HepG2 (cell line): ENCODE measurements around the gene PCCB. TPM values are rescaled to one million over a fixed set of nuclear protein-coding genes. Genes with fewer than 3 reads are reported as not detected.
A peak's percentile ranks its signal among the peaks of the same experiment; 100 is the strongest.

Experiments
- AGO1 ChIP-seq: fragments of 200-400 bp; formaldehyde crosslinking; IDR thresholded peaks from 2 replicates; pipeline ENCODE4 v1.6.1; 2017; ENCODE audit warnings: mild to moderate bottlenecking, low read depth, low read length, moderate library complexity; ENCODE audit not compliant: poor library complexity, severe bottlenecking
- IKZF1 ChIP-seq: fragments of 450-650 bp; IDR thresholded peaks from 2 replicates; pipeline ENCODE4 v1.7.1; 2016
- JUND ChIP-seq: sonication (generic); formaldehyde crosslinking; IDR thresholded peaks from 2 replicates; pipeline ENCODE4 v1.8.0; 2022; ENCODE audit warnings: mild to moderate bottlenecking, missing genetic modification reagents
- KDM1A ChIP-seq: IDR thresholded peaks from 2 replicates; pipeline ENCODE4 v1.6.1; 2016; ENCODE audit warnings: missing compliant biosample characterization
- NFKBIZ ChIP-seq: IDR thresholded peaks from 2 replicates; pipeline ENCODE4 v1.6.1; 2018; ENCODE audit warnings: missing genetic modification reagents, missing compliant biosample characterization
- RFX5 ChIP-seq: IDR thresholded peaks from 2 replicates; pipeline ENCODE4 v1.6.1; 2011; ENCODE audit warnings: low read depth, low read length, improper control_type of control experiment
- RORA ChIP-seq: sonication (generic); formaldehyde crosslinking; IDR thresholded peaks from 2 replicates; pipeline ENCODE4 v1.5.0; 2020; ENCODE audit warnings: mild to moderate bottlenecking, missing genetic modification reagents, moderate library complexity
- SOX5 ChIP-seq: IDR thresholded peaks from 2 replicates; pipeline ENCODE4 v1.6.1; 2016; ENCODE audit warnings: borderline replicate concordance
- SSRP1 ChIP-seq: IDR thresholded peaks from 2 replicates; pipeline ENCODE4 v1.6.1; 2016; ENCODE audit warnings: control low read depth
- ZNF205 ChIP-seq: IDR thresholded peaks from 2 replicates; pipeline ENCODE4 v1.6.1; 2018; ENCODE audit warnings: missing biosample characterization, missing genetic modification reagents
- ZNF207 ChIP-seq: fragments of 450-650 bp; IDR thresholded peaks from 2 replicates; pipeline ENCODE4 v1.6.1; 2016; ENCODE audit warnings: antibody characterized with exemption, borderline replicate concordance
- ZNF30 ChIP-seq: sonication (generic); formaldehyde crosslinking; IDR thresholded peaks from 2 replicates; pipeline ENCODE4 v1.5.0; 2020; ENCODE audit warnings: mild to moderate bottlenecking, missing genetic modification reagents
- ZNF382 ChIP-seq: sonication (generic); formaldehyde crosslinking; IDR thresholded peaks from 2 replicates; pipeline ENCODE4 v1.5.0; 2020; ENCODE audit warnings: missing genetic modification reagents, mild to moderate bottlenecking, borderline replicate concordance
- ZNF431 ChIP-seq: sonication (generic); formaldehyde crosslinking; IDR thresholded peaks from 2 replicates; pipeline ENCODE4 v1.9.0; 2022; ENCODE audit warnings: missing genetic modification reagents, low read depth, mild to moderate bottlenecking, borderline replicate concordance
- ZNF451 ChIP-seq: sonication (generic); formaldehyde crosslinking; IDR thresholded peaks from 2 replicates; pipeline ENCODE4 v1.5.0; 2020; ENCODE audit warnings: mild to moderate bottlenecking, missing genetic modification reagents
- ZNF546 ChIP-seq: sonication (generic); formaldehyde crosslinking; conservative IDR thresholded peaks from 2 replicates; pipeline ENCODE4 v1.8.1; 2023; ENCODE audit warnings: mild to moderate bottlenecking, missing genetic modification reagents
- polyA plus RNA-seq, 8 experiments: library from polyadenylated mRNA; depleted of rRNA in 3 of 8; stranded (reverse) in 7 of 8; unstranded in 1 of 8; fragments of >200 nt; fragmentation: Illumina TruSeq in 4 of 8; extraction: Trizol in 4 of 8; gene quantifications; 2 replicates each; pipeline versions ENCODE4 v1.2.1 to v1.2.3, GENCODE V29; 2011 to 2016; ENCODE audit warnings: low read depth in 4 of 8, missing spikeins in 1 of 8, mixed read lengths in 1 of 8; ENCODE audit not compliant: insufficient read depth in 1 of 8
- total RNA-seq, 5 experiments: library from RNA; depleted of rRNA; stranded (reverse); fragments of >200 nt; fragmentation: Illumina TruSeq; extraction: Trizol; gene quantifications; 2 replicates each; pipeline ENCODE4 v1.2.3, GENCODE V29; 2016; ENCODE audit warnings: low read depth in 1 of 5
- TF ChIP-seq, protein P1 (sequence below): sonication (generic); formaldehyde crosslinking; IDR thresholded peaks from 2 replicates; pipeline ENCODE4 v1.4.0; 2020; ENCODE audit warnings: missing genetic modification reagents
- TF ChIP-seq, protein P2 (sequence below): sonication (generic); formaldehyde crosslinking; IDR thresholded peaks from 2 replicates; pipeline ENCODE4 v1.5.0; 2020; ENCODE audit warnings: missing genetic modification reagents
- TF ChIP-seq, protein P3 (sequence below): sonication (generic); formaldehyde crosslinking; IDR thresholded peaks from 2 replicates; pipeline ENCODE4 v1.4.0; 2020; ENCODE audit warnings: missing genetic modification reagents
- TF ChIP-seq, protein P4 (sequence below): sonication (generic); formaldehyde crosslinking; conservative IDR thresholded peaks from 2 replicates; pipeline ENCODE4 v1.4.0; 2020; ENCODE audit warnings: missing genetic modification reagents
- TF ChIP-seq, protein P5 (sequence below): sonication (generic); formaldehyde crosslinking; IDR thresholded peaks from 2 replicates; pipeline ENCODE4 v1.4.0; 2020; ENCODE audit warnings: mild to moderate bottlenecking, missing genetic modification reagents

PCCB gene
- total and polyA plus RNA-seq, 2 of the 13 experiments (the other 11 are each of a cell fraction or from before 2014, with no cell fraction given): 84.1 to 88.7 TPM

DNA sequence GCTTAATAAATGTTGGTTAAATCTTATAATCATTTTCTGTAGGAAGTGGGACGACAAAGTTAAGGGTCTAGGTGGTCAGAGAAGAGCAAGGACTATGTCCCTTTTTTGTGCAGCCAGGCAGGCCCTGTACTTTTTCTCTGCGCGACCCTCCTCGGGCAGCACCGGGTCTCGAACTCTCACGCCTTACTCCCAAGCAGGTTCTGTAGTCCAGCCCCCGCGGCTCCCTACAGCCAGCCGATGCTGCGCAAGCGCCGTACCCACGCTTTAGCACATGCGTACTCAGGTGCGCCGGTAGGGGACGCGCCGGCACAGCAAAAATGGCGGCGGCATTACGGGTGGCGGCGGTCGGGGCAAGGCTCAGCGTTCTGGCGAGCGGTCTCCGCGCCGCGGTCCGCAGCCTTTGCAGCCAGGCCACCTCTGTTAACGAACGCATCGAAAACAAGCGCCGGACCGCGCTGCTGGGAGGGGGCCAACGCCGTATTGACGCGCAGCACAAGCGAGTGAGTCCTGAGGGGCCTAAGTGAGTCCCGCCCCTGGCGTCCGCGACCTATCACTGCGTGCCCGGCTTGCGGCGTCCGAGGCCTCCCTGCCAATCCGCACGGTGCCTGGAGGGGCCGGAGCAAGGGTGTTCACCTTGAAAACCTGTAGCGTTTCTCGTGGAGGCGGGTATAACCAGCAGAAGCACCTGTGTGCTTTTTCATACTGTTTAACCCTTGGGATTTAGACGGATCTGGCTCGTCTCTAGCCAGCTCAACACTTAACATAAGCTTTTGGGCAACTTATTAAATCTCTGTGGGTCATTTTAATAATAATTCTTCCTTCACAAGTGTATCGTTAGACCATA lies at the start of gene PCCB (continued):
- TF ChIP-seq, protein P1, sequence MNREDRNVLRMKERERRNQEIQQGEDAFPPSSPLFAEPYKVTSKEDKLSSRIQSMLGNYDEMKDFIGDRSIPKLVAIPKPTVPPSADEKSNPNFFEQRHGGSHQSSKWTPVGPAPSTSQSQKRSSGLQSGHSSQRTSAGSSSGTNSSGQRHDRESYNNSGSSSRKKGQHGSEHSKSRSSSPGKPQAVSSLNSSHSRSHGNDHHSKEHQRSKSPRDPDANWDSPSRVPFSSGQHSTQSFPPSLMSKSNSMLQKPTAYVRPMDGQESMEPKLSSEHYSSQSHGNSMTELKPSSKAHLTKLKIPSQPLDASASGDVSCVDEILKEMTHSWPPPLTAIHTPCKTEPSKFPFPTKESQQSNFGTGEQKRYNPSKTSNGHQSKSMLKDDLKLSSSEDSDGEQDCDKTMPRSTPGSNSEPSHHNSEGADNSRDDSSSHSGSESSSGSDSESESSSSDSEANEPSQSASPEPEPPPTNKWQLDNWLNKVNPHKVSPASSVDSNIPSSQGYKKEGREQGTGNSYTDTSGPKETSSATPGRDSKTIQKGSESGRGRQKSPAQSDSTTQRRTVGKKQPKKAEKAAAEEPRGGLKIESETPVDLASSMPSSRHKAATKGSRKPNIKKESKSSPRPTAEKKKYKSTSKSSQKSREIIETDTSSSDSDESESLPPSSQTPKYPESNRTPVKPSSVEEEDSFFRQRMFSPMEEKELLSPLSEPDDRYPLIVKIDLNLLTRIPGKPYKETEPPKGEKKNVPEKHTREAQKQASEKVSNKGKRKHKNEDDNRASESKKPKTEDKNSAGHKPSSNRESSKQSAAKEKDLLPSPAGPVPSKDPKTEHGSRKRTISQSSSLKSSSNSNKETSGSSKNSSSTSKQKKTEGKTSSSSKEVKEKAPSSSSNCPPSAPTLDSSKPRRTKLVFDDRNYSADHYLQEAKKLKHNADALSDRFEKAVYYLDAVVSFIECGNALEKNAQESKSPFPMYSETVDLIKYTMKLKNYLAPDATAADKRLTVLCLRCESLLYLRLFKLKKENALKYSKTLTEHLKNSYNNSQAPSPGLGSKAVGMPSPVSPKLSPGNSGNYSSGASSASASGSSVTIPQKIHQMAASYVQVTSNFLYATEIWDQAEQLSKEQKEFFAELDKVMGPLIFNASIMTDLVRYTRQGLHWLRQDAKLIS (CRISPR knock-in tag): no peak
- TF ChIP-seq RORA (CRISPR knock-in tag) (no peak; the same call in 1 of the 2 replicates), ZNF431 (peak; percentile 2; the same call in 1 of the 2 replicates), IKZF1 (no peak), NFKBIZ (CRISPR knock-in tag) (no peak), KDM1A (CRISPR knock-in tag) (no peak), ZNF205 (CRISPR knock-in tag) (0 out of 2 replicates have a peak, but pooled peaks have one; percentile 1), ZNF207 (no peak), JUND (peak; percentile 57; the same call in 1 of the 2 replicates), ZNF30 (no peak), RFX5 (no peak), ZNF382 (no peak), SSRP1 (CRISPR knock-in tag) (no peak), ZNF451 (peak; percentile 92), AGO1 (peak; percentile 47), SOX5 (CRISPR knock-in tag) (no peak), ZNF546 (CRISPR knock-in tag) (no peak)
- TF ChIP-seq, protein P2, sequence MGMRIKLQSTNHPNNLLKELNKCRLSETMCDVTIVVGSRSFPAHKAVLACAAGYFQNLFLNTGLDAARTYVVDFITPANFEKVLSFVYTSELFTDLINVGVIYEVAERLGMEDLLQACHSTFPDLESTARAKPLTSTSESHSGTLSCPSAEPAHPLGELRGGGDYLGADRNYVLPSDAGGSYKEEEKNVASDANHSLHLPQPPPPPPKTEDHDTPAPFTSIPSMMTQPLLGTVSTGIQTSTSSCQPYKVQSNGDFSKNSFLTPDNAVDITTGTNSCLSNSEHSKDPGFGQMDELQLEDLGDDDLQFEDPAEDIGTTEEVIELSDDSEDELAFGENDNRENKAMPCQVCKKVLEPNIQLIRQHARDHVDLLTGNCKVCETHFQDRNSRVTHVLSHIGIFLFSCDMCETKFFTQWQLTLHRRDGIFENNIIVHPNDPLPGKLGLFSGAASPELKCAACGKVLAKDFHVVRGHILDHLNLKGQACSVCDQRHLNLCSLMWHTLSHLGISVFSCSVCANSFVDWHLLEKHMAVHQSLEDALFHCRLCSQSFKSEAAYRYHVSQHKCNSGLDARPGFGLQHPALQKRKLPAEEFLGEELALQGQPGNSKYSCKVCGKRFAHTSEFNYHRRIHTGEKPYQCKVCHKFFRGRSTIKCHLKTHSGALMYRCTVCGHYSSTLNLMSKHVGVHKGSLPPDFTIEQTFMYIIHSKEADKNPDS (CRISPR knock-in tag): peak; percentile 84; the same call in 1 of the 2 replicates
- TF ChIP-seq, protein P3, sequence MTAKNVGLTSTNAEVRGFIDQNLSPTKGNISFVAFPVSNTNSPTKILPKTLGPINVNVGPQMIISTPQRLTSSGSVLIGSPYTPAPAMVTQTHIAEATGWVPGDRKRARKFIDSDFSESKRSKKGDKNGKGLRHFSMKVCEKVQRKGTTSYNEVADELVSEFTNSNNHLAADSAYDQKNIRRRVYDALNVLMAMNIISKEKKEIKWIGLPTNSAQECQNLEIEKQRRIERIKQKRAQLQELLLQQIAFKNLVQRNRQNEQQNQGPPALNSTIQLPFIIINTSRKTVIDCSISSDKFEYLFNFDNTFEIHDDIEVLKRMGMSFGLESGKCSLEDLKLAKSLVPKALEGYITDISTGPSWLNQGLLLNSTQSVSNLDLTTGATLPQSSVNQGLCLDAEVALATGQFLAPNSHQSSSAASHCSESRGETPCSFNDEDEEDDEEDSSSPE (CRISPR knock-in tag): 0 out of 2 replicates have a peak, but pooled peaks have one; percentile 21
- TF ChIP-seq, protein P4, sequence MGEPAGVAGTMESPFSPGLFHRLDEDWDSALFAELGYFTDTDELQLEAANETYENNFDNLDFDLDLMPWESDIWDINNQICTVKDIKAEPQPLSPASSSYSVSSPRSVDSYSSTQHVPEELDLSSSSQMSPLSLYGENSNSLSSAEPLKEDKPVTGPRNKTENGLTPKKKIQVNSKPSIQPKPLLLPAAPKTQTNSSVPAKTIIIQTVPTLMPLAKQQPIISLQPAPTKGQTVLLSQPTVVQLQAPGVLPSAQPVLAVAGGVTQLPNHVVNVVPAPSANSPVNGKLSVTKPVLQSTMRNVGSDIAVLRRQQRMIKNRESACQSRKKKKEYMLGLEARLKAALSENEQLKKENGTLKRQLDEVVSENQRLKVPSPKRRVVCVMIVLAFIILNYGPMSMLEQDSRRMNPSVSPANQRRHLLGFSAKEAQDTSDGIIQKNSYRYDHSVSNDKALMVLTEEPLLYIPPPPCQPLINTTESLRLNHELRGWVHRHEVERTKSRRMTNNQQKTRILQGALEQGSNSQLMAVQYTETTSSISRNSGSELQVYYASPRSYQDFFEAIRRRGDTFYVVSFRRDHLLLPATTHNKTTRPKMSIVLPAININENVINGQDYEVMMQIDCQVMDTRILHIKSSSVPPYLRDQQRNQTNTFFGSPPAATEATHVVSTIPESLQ: no peak
- TF ChIP-seq, protein P5, sequence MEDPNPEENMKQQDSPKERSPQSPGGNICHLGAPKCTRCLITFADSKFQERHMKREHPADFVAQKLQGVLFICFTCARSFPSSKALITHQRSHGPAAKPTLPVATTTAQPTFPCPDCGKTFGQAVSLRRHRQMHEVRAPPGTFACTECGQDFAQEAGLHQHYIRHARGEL (CRISPR knock-in tag): no peak
